GM19328 (cell line): ENCODE results near the gene NUDT3.
"Not testable (repeated sequence)": the region's sequence is repeated elsewhere in the genome, so short reads cannot be mapped to it uniquely, and the experiment has no call there.

Source experiments
- ATAC-seq: cut with Tn5 transposase; IDR thresholded peaks from one replicate; pipeline ENCODE4 v1.9.1; 2021; ENCODE audit warnings: mild to moderate bottlenecking, moderate library complexity; ENCODE audit not compliant: unreplicated experiment

The NUDT3 gene

GRCh38 chr6:34324221-34324620 lies 68.2 kb downstream of the NUDT3 start:
- not testable (repeated sequence) for ATAC-seq

- ATAC-seq: no peak
Measured at GRCh38 chr6:34323300-34323699, 69.2 kb downstream of the NUDT3 start.

GRCh38 chr6:34322732-34323131 lies 69.7 kb downstream of the NUDT3 start:
- ATAC-seq: no peak

- ATAC-seq: no peak
Measured at GRCh38 chr6:34321821-34322220, 70.6 kb downstream of the NUDT3 start.

GRCh38 chr6:34319471-34319885 lies 73.0 kb downstream of the NUDT3 start:
- no peak for ATAC-seq

GRCh38 chr6:34318499-34319470 lies 73.7 kb downstream of the NUDT3 start:
- no peak for ATAC-seq

GRCh38 chr6:34317882-34318498 lies 74.5 kb downstream of the NUDT3 start:
- no peak for ATAC-seq

- no peak for ATAC-seq
Measured at GRCh38 chr6:34317172-34317477, 75.3 kb downstream of the NUDT3 start.

- ATAC-seq: no peak
Measured at GRCh38 chr6:34316431-34317171, 75.9 kb downstream of the NUDT3 start.

- no peak for ATAC-seq
Measured at GRCh38 chr6:34315780-34316179, 76.7 kb downstream of the NUDT3 start.

GRCh38 chr6:34315256-34315655 lies 77.2 kb downstream of the NUDT3 start:
- ATAC-seq: no peak

GRCh38 chr6:34312259-34312658 lies 80.2 kb downstream of the NUDT3 start:
- no peak for ATAC-seq

GRCh38 chr6:34310817-34311216 lies 81.7 kb downstream of the NUDT3 start:
- no peak for ATAC-seq

- no peak for ATAC-seq
Measured at GRCh38 chr6:34308483-34308882, 84.0 kb downstream of the NUDT3 start.

- no peak for ATAC-seq
Measured at GRCh38 chr6:34305982-34306708, 86.3 kb downstream of the NUDT3 start.

GRCh38 chr6:34305497-34305896 lies 87.0 kb downstream of the NUDT3 start:
- ATAC-seq: no peak

GRCh38 chr6:34304164-34304563 lies 88.3 kb downstream of the NUDT3 start:
- ATAC-seq: no peak

GRCh38 chr6:34302929-34303328 lies 89.5 kb downstream of the NUDT3 start:
- no peak for ATAC-seq

GRCh38 chr6:34301408-34301807 lies 91.1 kb downstream of the NUDT3 start:
- no peak for ATAC-seq

- no peak for ATAC-seq
Measured at GRCh38 chr6:34300332-34300751, 92.1 kb downstream of the NUDT3 start.

- ATAC-seq: no peak
Measured at GRCh38 chr6:34298941-34299340, 93.5 kb downstream of the NUDT3 start.
